Stimulated activated CD4-positive, alpha-beta T cell treated with anti-CD3 and anti-CD28 coated beads, Interleukin-12 subunit alpha, Interleukin-12 subunit beta, amount 100 ng/mL, for 48 hours (primary cell): Measurements from ENCODE around the gene HOXC5.

Source experiments
- DNase-seq, 3 donors: peaks; one replicate each; pipeline ENCODE4 v3.0.0-alpha.2; 2020; ENCODE audit warnings: low read depth in 2 of 3, low spot score in 1 of 3

HOXC5 gene

DNA sequence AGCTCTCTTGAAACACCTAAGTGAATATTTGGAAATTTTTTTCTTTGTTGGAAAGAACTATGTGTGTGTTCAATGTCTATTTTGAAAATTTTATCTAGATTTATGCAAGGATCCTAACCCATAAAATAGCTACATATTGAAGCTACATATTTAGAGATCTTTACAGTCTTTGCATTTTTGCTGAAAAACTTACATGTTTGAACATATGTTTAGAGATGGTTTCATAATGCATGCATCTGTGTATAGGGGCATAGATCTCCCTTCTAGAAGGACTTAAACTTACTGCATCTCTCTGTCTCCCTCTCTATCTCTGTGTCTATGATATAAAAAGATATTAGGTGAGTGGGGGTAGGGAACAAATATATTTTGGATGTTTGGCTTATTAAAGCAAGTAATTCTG is 12.6 kb downstream of the HOXC5 start:
- DNase-seq = no peak

DNA sequence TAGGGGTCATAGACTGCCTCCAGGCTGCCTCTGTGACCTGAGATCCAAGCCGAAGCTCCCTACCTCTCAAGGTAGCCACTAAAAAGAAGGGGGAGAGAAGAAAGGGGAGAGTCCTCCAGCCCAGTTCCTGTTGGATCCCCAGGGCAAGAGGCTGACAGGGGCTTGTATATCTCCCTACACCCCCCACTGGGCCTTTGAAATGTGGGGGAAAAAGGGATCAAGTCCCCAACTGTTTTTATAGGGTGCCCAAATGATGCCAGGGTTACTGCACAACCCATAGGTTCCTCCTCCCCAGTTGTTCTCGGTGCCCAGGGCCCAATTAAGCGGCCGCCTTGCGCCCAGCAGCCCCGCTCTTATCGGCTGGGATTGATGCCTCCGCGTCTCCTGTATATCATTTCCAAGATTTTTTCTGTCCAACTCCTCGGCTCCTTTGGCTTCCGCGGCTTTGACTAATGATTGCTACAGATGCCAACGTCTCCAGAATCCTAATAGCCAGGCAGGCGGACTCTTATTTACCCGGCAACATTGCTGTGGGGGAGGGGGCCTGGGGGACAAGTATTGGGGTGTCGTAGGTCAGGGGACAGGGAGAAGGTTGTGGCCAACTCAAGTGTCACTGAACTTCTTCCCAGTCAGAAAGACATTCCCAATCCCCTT is 13.1 kb downstream of the HOXC5 start:
- DNase-seq = no peak

DNA sequence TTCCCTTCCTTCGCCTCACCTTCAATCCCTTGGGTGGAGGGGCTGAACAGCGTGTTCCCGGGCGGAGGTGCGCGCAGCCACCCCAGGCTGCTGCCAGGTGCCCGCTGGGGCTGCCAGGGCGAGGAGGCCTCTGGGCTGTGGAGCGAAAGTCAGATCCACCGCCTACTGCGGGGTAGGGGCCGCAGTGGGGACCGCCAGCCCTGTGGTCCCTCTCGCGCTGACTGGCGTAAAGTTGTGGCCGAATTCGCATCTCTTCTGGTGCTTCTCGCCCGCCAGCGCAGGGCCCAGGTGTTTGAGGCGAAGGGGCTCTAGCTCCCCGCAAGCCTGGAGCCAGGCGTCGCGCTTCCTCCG is 13.9 kb downstream of the HOXC5 start:
- DNase-seq = no peak

GRCh38 chr12:54047160-54047963 is 14.5 kb downstream of the HOXC5 start:
- DNase-seq = no peak

- DNase-seq = no peak
Measured at GRCh38 chr12:54047964-54048303, 15.1 kb downstream of the HOXC5 start.

GRCh38 chr12:54048406-54049093 is 15.7 kb downstream of the HOXC5 start:
- DNase-seq = no peak

- DNase-seq = no peak
Measured at GRCh38 chr12:54049108-54049507, 16.3 kb downstream of the HOXC5 start.

DNA sequence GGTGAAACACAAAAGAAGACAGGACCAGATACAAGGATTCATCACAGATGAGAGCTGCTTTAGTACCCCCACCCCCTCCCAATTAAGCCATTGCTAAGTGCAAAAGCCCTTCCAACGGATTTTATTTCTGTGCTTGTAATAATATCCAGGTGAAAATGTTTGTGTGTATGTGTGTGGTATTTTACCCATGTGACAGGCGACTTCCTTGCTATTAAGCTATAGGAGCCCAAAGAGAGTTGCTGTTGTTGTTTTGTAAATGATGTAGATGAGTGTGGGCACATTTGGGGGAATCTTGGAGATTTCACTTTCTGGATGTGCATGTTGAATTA is 17.6 kb downstream of the HOXC5 start:
- DNase-seq = no peak

DNA sequence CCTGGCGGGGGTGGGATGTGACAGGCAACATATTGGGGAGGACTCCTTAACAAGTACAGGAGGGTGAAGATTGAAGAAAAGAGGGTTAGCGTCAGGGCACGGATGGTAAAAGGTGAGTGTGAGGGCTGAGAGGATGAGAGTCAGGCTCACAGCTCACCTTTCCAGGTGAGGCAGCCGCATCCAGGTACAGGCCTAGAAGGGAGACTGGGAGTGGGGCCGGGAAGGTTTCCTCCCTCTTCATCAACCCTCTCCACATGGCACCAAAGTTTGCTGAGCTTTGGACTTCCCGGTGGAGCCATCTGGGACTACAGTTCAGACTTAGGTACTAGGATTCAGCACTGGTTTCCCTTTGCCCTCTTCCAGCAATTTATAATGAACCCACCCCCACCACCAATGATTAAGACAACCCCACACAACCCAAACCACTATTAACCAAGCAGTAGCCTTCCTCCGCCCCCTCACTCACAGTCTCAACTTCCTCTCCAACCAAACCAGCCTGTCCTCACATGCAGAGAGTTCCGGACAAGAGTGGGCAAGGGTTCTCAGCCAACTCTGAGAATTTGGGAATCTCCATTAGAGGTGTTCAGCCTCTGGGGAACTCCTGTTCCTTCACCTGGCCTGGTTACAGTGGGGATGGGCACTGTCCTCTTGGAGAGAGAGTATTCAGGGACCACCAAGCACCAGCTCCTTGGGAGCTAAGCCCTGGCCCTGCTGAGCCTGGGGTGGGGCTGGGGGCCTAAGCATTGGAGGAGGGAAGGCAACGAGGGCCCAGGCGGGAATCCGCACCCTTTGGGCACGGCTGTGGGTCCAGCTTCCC is 18.4 kb downstream of the HOXC5 start:
- no peak for DNase-seq

DNA sequence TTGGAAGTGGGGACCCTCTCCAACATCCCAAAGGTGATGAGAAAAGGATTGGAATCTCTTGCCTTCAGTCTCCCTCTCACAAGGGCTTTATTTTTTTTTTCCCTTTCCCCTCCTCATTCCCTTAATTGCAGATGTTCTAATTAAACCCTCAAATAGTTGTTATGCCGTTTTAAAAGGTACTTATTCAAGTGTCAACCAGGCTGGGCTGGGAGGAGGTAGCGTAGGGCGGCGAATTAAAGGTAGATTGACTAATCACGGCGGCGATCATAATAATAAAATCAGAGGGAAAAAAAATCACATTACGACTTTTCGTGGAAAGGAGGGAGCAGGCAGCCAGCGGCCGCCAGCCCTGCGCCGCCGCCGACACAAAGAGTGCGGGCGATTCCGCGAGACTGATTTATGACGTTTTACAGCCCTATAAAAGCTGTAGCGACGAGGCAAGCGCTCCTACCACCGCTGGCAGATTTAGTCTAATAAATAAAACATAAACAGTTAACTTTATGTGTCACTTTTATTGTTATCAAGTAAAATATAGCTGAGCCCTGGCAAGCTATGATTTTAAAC is 19.1 kb downstream of the HOXC5 start:
- DNase-seq = no peak

DNA sequence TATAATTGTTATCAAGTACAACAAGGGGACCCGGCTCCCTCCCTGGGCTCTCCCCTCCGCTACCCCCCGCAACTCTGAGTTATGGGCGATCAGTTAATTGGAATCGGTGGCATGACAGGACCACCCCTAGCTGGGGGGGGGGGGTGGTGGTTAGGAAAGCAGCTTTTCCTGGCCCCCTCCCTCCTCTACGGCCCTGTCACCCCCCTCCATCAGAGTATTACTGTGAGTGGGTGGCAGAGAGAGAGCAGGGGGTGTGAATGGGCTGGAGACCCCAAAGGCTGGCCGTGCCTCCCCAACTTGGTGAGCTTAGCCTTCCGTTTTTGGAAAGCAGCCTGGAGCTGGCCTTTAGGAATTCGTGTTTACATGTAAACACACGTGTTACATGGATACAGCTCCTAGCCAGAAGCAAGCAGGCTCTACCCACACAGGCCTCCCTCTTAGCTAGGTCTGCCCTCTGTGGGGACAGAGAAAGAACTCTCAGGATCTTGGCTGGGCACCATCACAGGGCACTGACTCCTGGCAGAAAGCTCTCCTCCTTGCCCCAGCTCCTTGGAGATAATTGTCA is 19.7 kb downstream of the HOXC5 start:
- no peak for DNase-seq

GRCh38 chr12:54053003-54053750 is 20.3 kb downstream of the HOXC5 start:
- no peak for DNase-seq

- no peak for DNase-seq
Measured at GRCh38 chr12:54053751-54054741, 21.2 kb downstream of the HOXC5 start, which contains the start of gene HOXC4. Gene HOXC4, plus strand, starts transcription at chr12:54053835. Its CDS starts 88 bp downstream, at chr12:54053923.

DNA sequence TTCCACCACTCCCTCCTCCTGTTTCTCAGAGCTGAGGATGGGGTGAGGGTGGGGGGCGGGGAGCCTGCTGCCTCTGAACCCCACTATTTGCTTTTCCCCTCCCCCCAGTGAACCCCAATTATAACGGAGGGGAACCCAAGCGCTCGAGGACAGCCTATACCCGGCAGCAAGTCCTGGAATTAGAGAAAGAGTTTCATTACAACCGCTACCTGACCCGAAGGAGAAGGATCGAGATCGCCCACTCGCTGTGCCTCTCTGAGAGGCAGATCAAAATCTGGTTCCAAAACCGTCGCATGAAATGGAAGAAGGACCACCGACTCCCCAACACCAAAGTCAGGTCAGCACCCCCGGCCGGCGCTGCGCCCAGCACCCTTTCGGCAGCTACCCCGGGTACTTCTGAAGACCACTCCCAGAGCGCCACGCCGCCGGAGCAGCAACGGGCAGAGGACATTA is 21.9 kb downstream of the HOXC5 start:
- DNase-seq = no peak

GRCh38 chr12:54055552-54055951 is 22.7 kb downstream of the HOXC5 start:
- no peak for DNase-seq

DNA sequence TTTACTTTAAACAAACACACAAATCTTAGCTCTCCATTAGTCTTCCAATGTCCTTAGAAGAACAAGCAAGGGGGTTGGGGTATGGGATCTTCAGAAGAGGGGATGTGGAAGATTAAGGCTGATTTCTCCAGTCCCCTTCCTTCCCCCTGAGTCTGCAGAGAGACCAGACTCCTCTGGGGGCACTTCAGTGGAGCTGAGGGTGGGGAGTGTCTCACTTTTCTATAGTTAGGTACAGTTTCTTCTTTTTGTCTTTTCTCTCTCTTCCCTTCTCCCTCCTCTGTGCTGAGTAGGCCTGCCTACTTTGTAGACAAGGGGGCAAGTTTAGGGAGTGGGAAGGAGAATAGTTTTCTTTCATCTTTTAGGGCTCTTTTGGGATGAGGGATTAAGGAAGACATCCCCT is 23.3 kb downstream of the HOXC5 start:
- DNase-seq = no peak

DNA sequence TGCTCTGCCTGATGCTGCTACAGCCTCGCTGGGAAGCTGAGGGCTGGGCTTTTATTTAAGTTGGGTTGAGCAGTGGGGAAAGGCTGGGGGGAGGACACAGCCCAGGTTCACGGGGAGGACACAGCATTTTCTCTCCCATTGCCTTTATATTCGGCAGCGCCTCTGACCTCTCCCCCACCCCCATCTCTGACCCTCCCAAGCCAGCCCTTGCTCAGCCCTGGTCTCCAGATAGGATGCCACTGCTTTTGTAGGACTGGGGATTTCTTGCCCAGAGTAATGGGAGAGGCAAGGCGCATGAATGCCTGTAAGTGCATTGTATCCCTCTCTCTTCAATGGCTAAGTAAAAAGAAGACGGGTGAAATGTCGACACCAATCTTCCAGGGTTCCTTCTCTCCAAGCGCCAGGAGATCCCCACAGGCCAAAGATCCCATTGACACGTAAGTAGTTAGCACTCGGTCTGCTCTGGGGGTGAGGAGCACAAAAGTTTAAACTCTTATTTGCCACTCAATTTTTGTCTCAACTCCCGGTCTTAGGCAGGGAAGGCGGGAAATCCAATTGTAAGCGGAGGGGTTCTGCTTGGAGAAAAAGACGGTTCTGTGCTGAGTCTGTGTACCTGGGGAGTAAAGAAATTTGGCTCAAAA is 25.4 kb downstream of the HOXC5 start:
- DNase-seq = no peak

GRCh38 chr12:54059668-54060067 is 26.8 kb downstream of the HOXC5 start:
- DNase-seq = no peak
